GM21528 (cell line): ENCODE data around the gene BMPER.

Source experiments
- ATAC-seq: cut with Tn5 transposase; IDR thresholded peaks from one replicate; pipeline ENCODE4 v1.9.1; 2021; ENCODE audit warnings: mild to moderate bottlenecking, moderate library complexity; ENCODE audit not compliant: unreplicated experiment, low FRiP score

Gene BMPER

GRCh38 chr7:34084651-34085050 lies 179.3 kb downstream of the BMPER start:
- no peak for ATAC-seq

GRCh38 chr7:34086064-34086463 lies 180.7 kb downstream of the BMPER start:
- ATAC-seq: no peak

- ATAC-seq: no peak
Observed at GRCh38 chr7:34086981-34087380, 181.6 kb downstream of the BMPER start.

GRCh38 chr7:34087892-34088891 lies 182.9 kb downstream of the BMPER start:
- no peak for ATAC-seq

- no peak for ATAC-seq
Observed at GRCh38 chr7:34090816-34091215, 185.5 kb downstream of the BMPER start.

GRCh38 chr7:34091321-34091917 lies 186.1 kb downstream of the BMPER start:
- ATAC-seq: no peak

- no peak for ATAC-seq
Observed at GRCh38 chr7:34093276-34093675, 187.9 kb downstream of the BMPER start.

- ATAC-seq: no peak
Observed at GRCh38 chr7:34096198-34096651, 190.9 kb downstream of the BMPER start.

GRCh38 chr7:34096777-34097176 lies 191.4 kb downstream of the BMPER start:
- ATAC-seq: no peak

GRCh38 chr7:34100661-34101060 lies 195.3 kb downstream of the BMPER start:
- ATAC-seq: no peak

GRCh38 chr7:34104115-34104514 lies 198.8 kb downstream of the BMPER start:
- ATAC-seq: no peak

GRCh38 chr7:34104992-34105391 lies 199.7 kb downstream of the BMPER start:
- no peak for ATAC-seq

- no peak for ATAC-seq
Observed at GRCh38 chr7:34107276-34107675, 201.9 kb downstream of the BMPER start.

GRCh38 chr7:34108165-34108564 lies 202.8 kb downstream of the BMPER start:
- no peak for ATAC-seq

- no peak for ATAC-seq
Observed at GRCh38 chr7:34109936-34110780, 204.8 kb downstream of the BMPER start.

GRCh38 chr7:34111031-34111430 lies 205.7 kb downstream of the BMPER start:
- ATAC-seq: no peak

- ATAC-seq: no peak
Observed at GRCh38 chr7:34115503-34115902, 210.2 kb downstream of the BMPER start.

GRCh38 chr7:34117573-34117972 lies 212.2 kb downstream of the BMPER start:
- ATAC-seq: no peak

GRCh38 chr7:34121366-34121765 lies 216.0 kb downstream of the BMPER start:
- no peak for ATAC-seq

GRCh38 chr7:34123316-34123715 lies 218.0 kb downstream of the BMPER start:
- ATAC-seq: no peak

GRCh38 chr7:34124765-34125164 lies 219.4 kb downstream of the BMPER start:
- no peak for ATAC-seq
